ENCODE results near the gene NFXL1.

NFXL1 gene

GRCh38 chr4:47830265-47831025 lies 83.9 kb downstream of the NFXL1 start:
- DNase-seq: no peak

- DNase-seq: no peak
Observed at GRCh38 chr4:47829438-47829837, 84.9 kb downstream of the NFXL1 start.

GRCh38 chr4:47827343-47828047 lies 86.9 kb downstream of the NFXL1 start:
- no peak for DNase-seq

GRCh38 chr4:47824840-47825239 lies 89.5 kb downstream of the NFXL1 start:
- DNase-seq: no peak

GRCh38 chr4:47819178-47819577 lies 95.2 kb downstream of the NFXL1 start:
- DNase-seq: no peak

DNA sequence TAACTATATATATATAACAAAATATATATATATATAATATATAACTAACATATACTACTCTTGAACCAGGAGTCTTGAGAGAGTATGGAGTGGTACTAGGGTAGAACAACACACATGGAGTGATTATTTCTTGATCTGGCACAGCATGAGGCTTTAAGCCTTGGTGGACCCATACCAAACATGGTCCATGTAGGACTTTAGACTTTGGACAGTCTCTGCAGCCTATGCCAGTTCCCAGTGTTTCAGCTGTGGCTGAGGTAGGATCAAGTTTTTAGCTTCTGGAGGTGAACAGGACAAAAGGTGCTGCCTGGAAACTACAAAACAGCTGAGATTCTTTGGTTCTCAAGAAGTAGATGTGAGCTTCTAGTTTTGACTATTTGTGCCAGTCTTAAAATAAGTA lies 97.1 kb downstream of the NFXL1 start:
- DNase-seq: no peak

DNA sequence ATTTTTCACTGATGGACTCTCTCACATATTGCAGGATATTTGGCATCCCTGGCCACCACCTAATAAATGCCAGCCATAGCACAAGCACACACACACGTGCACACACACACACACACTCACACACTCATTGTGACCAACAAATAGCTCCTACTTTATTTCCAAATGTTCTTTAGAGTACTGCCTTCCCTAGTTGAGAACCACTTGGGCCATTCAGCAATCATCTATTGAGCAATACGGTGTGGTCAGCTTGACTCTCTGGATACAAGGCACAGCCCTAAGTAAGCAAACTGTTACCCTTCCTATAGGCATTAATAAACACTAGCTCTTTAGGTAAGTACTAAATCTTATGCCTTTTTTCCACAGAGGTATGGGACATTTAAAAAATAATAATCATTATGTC lies 97.6 kb downstream of the NFXL1 start:
- DNase-seq: no peak

GRCh38 chr4:47814618-47815295 lies 99.6 kb downstream of the NFXL1 start:
- no peak for DNase-seq

GRCh38 chr4:47809654-47810203 lies 104.7 kb downstream of the NFXL1 start:
- DNase-seq: no peak

DNA sequence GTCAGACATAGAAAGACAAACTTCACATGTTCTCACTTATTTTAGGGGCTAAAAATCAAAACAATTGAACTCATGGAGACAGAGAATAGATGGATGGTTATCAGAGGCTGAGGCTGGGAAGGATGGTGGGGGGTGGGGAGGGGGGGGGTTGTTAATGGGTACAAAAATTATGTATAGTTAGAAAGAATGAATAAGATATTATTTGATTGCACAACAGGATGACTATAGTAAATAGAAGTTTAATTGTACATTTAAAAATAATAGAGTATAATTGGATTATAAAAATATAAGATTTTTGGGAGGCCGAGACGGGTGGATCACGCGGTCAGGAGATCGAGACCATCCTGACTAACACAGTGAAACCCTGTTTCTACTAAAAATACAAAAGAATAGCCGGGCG lies 109.8 kb downstream of the NFXL1 start:
- DNase-seq: no peak

DNA sequence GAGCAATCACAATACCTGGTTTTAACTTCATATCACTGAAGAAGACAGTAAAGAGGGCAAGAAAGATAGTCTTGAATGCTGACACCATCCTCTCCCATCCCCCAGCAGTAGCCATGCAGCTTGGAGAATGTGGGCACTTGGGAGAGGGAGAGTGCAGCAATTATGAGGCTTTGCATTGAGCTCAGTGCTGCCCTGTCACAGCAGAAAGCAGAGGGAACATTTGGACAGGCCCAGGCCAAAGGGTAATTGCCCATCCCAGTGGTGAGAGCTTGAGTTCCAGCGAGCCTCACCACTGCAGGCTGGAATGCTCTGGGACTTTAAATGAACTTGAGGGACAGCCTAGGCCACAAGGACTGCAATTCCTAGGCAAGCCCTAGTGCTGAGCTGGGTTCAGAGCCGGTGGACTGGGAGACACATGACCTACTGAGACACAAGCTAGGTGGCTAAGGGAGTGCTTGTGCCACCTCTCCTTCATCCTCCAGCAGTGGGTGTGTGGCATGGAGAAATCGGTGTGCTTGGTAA lies 112.8 kb downstream of the NFXL1 start:
- DNase-seq: no peak

DNA sequence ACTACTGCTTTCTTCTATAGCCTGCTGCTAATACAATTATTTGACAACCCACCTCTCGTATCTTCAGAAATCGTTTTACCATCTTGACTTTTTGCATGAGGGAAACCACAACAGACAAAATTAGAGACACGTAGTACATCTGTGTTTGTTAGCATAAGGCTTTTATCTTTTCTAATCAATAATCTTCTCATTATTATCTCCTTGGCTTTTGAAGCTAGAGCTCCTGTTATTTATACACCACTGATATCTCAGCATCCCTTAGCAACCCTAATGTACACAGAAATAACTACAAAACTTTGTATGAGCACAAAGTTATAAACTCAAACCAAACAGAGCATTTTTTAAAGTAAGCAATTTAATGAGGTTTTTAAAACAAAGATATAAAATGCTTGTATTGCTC lies 116.2 kb downstream of the NFXL1 start:
- DNase-seq: no peak

Measured in cerebellar nuclear complex (tissue), 1 donor.